Keratinocyte (primary cell): ENCODE results near the gene PLB1. TPM values are rescaled to one million over a fixed set of nuclear protein-coding genes. Genes with fewer than 3 reads are reported as not detected.

Experiments
- DNase-seq: peaks from one replicate; pipeline ENCODE4 v3.0.0-alpha.2; 2011; ENCODE audit warnings: low read depth, missing footprints, low spot score
- FAIRE-seq: peaks from 2 replicates; lab custom pipeline; 2011; peaks lifted over from hg19 to GRCh38; lab: Jason Lieb, UNC
- H2AFZ ChIP-seq: 2 replicates; pipeline ENCODE4 v1.6.0; 2012; ENCODE audit warnings: low read length, control low read depth, inconsistent platforms; ENCODE audit not compliant: control insufficient read depth
- H3K27ac ChIP-seq: 2 replicates; pipeline ENCODE4 v1.5.1; 2011; ENCODE audit warnings: low read length; ENCODE audit not compliant: control insufficient read depth, insufficient read depth
- H3K27me3 ChIP-seq: 3 replicates; pipeline ENCODE4 v1.6.0; 2011; ENCODE audit warnings: low read length; ENCODE audit not compliant: control insufficient read depth, insufficient read depth; ENCODE audit errors: extremely low read depth
- H3K36me3 ChIP-seq, 2 experiments: 2 replicates in 1 of 2; 3 replicates in 1 of 2; pipeline ENCODE4 v1.5.1; 2011; ENCODE audit warnings: low read length in 2 of 2, mild to moderate bottlenecking in 1 of 2; ENCODE audit not compliant: control insufficient read depth in 2 of 2, insufficient read depth in 2 of 2; ENCODE audit errors: extremely low read depth in 1 of 2
- H3K4me1 ChIP-seq: 3 replicates; pipeline ENCODE4 v1.5.1; 2011; ENCODE audit warnings: low read length; ENCODE audit not compliant: control insufficient read depth, insufficient read depth; ENCODE audit errors: extremely low read depth
- H3K4me2 ChIP-seq: 3 replicates; pipeline ENCODE4 v1.6.0; 2011; ENCODE audit warnings: low read depth, low read length; ENCODE audit not compliant: control insufficient read depth, insufficient read depth; ENCODE audit errors: extremely low read depth
- H3K4me3 ChIP-seq, 3 experiments: fragments of 200-600 bp in 1 of 3; sonication (generic) in 1 of 3; 2 replicates in 2 of 3; 3 replicates in 1 of 3; pipeline ENCODE4 v1.5.1; 2011 to 2016; ENCODE audit warnings: low read length in 3 of 3, mild to moderate bottlenecking in 3 of 3, control low read depth in 2 of 3, inconsistent platforms in 1 of 3, low read depth in 1 of 3, mixed read lengths in 1 of 3, mixed run types in 1 of 3, moderate library complexity in 1 of 3; ENCODE audit not compliant: control insufficient read depth in 2 of 3, insufficient read depth in 2 of 3; ENCODE audit errors: extremely low read depth in 1 of 3
- H3K79me2 ChIP-seq: 2 replicates; pipeline ENCODE4 v1.6.0; 2012; ENCODE audit warnings: low read length; ENCODE audit not compliant: control insufficient read depth, insufficient read depth
- H3K9ac ChIP-seq: 3 replicates; pipeline ENCODE4 v1.6.0; 2011; ENCODE audit warnings: low read length; ENCODE audit not compliant: control insufficient read depth, insufficient read depth; ENCODE audit errors: extremely low read depth
- H3K9me1 ChIP-seq: 3 replicates; pipeline ENCODE4 v1.6.0; 2011; ENCODE audit warnings: low read length; ENCODE audit not compliant: control insufficient read depth, insufficient read depth; ENCODE audit errors: extremely low read depth
- H3K9me3 ChIP-seq: 2 replicates; pipeline ENCODE4 v1.5.1; 2012; ENCODE audit warnings: low read depth, low read length; ENCODE audit not compliant: control insufficient read depth
- H4K20me1 ChIP-seq: 3 replicates; pipeline ENCODE4 v1.6.0; 2011; ENCODE audit warnings: low read length; ENCODE audit not compliant: control insufficient read depth, insufficient read depth; ENCODE audit errors: extremely low read depth
- EZH2 ChIP-seq: IDR thresholded peaks from one replicate; pipeline ENCODE4 v1.6.1; 2012; ENCODE audit warnings: inconsistent platforms, mild to moderate bottlenecking, low read length, moderate library complexity
- dilution Hi-C: fragments of 300-500 bp; cut with MboI; formaldehyde crosslinking; loops from one replicate; pipeline ENCODE4 v1.7.0; 2020; ENCODE audit warnings: low sequenced_read_pairs; ENCODE audit not compliant: extremely low pct_ligation_motif_present
- polyA plus RNA-seq, 5 experiments: library from polyadenylated mRNA; depleted of rRNA in 3 of 5; stranded (reverse) in 3 of 5; stranded (forward) in 1 of 5; unstranded in 1 of 5; fragments of >200 nt; gene quantifications; 1 replicate in 1 of 5; 2 replicates in 3 of 5; 3 replicates in 1 of 5; pipeline versions ENCODE4 v1.2.1 to v1.2.3, GENCODE V29; 2011 to 2012; ENCODE audit warnings: missing spikeins in 2 of 5, low read depth in 1 of 5, low replicate concordance in 1 of 5
- TF ChIP-seq, protein P1 (sequence below), 3 experiments: IDR thresholded peaks in 1 of 3; conservative IDR thresholded peaks in 1 of 3; optimal IDR thresholded peaks in 1 of 3; 2 replicates in 2 of 3; 3 replicates in 1 of 3; pipeline versions ENCODE3 to v1.5.1; 2011; ENCODE audit warnings: low read length in 3 of 3, mild to moderate bottlenecking in 3 of 3, moderate library complexity in 2 of 3, control low read depth in 1 of 3, inconsistent platforms in 1 of 3; ENCODE audit not compliant: insufficient read depth in 2 of 3; ENCODE audit errors: extremely low read depth in 1 of 3

Gene PLB1
- polyA plus RNA-seq, 1 donor (not counting 4 experiments of a cell fraction or from before 2014, with no cell fraction given) = 6.7 TPM

DNA sequence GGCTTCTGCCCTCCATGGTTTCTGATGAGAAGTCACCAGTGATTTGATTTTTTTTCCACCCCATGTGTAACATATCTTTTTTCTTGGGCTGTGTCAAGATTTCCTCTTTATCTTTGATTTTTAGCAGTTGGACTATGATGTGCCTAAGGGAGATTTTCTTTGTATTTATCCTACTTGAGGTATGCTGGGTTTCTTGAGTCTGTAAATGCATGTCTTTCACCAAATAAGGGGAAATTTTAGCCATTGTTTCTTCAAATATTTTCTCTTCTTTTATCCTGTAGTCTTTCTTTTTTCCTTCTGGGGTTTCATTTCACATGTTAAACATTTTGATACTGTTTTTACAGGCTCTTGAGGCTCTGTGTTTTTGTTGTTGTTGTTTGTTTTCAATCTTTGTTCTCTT lies 33.7 kb upstream of the PLB1 start:
- Histone ChIP-seq H3K27ac (no peak overlapping the region), H2AFZ (no peak overlapping the region), H4K20me1 (no peaks in the 10 kb centered on the region), H3K9me1 (no peaks in the 10 kb centered on the region), H3K27me3 (no peaks in the 10 kb centered on the region), H3K4me2 (no peak overlapping the region), H3K79me2 (no peaks in the 10 kb centered on the region), H3K9ac (no peak overlapping the region), H3K4me1 (no peaks in the 10 kb centered on the region), H3K9me3 (no peaks in the 10 kb centered on the region), H3K36me3 (no peaks in the 10 kb centered on the region), H3K4me3 (no peak overlapping the region)
- TF ChIP-seq, protein P1, sequence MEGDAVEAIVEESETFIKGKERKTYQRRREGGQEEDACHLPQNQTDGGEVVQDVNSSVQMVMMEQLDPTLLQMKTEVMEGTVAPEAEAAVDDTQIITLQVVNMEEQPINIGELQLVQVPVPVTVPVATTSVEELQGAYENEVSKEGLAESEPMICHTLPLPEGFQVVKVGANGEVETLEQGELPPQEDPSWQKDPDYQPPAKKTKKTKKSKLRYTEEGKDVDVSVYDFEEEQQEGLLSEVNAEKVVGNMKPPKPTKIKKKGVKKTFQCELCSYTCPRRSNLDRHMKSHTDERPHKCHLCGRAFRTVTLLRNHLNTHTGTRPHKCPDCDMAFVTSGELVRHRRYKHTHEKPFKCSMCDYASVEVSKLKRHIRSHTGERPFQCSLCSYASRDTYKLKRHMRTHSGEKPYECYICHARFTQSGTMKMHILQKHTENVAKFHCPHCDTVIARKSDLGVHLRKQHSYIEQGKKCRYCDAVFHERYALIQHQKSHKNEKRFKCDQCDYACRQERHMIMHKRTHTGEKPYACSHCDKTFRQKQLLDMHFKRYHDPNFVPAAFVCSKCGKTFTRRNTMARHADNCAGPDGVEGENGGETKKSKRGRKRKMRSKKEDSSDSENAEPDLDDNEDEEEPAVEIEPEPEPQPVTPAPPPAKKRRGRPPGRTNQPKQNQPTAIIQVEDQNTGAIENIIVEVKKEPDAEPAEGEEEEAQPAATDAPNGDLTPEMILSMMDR (optimal IDR thresholded peaks at IDR 0.05 in 1 of 3, IDR thresholded peaks at IDR 0.05 in 1 of 3, conservative IDR thresholded peaks at IDR 0.05 in 1 of 3; ENCODE audit: extremely low read depth in 1 of 3, insufficient read depth in 2 of 3, low read length in 3 of 3) = no peak
- TF ChIP-seq EZH2 = no peak
- no peak for FAIRE-seq
- no peak for DNase-seq
- dilution Hi-C loops = no loop called here

DNA sequence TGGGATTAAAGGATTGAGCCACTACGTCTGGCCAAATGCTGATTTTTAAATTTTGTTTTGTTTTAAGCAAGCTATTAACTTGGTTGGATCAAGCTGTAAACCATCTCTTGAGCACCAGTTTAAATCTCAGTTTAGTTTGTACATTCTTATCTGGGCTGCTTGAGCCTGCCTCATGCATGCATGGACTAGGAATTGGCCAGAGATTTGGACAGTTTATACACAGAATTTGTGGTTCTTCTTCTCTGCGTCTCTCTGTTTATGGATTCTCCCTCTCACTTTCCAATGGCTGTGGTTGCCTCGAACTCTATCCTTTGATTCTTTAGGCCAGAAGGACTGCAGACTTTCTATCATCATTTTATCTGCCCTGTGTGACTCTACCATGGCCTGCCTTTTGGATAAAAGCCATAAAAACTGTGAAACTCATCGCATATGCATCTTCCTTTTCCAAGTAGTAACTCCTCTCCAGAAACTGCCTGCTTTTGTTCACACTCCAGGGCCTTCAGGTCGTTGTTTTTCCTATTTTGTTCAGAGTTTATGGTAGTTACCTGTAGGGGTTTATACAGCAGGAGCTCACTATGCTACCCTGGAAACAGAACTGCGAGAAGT lies 32.5 kb upstream of the PLB1 start:
- no peak for FAIRE-seq
- no peak overlapping the region for H2AFZ ChIP-seq
- no peak overlapping the region for H3K27ac ChIP-seq
- dilution Hi-C loops = no loop called here
- no peaks in the 10 kb centered on the region for H3K9me3 ChIP-seq
- H3K79me2 ChIP-seq = no peaks in the 10 kb centered on the region
- no peaks in the 10 kb centered on the region for H3K36me3 ChIP-seq
- H3K9me1 ChIP-seq = no peaks in the 10 kb centered on the region
- no peaks in the 10 kb centered on the region for H4K20me1 ChIP-seq
- H3K4me3 ChIP-seq = no peak overlapping the region
- TF ChIP-seq, protein P1 (optimal IDR thresholded peaks at IDR 0.05 in 1 of 3, IDR thresholded peaks at IDR 0.05 in 1 of 3, conservative IDR thresholded peaks at IDR 0.05 in 1 of 3; ENCODE audit: extremely low read depth in 1 of 3, insufficient read depth in 2 of 3, low read length in 3 of 3) = no peak
- no peak for TF ChIP-seq EZH2
- H3K4me1 ChIP-seq = no peaks in the 10 kb centered on the region
- H3K9ac ChIP-seq = no peak overlapping the region
- H3K27me3 ChIP-seq = no peaks in the 10 kb centered on the region
- DNase-seq = no peak
- H3K4me2 ChIP-seq = no peak overlapping the region
